IMR-90 (cell line): Measurements from ENCODE around the gene OR1J1. TPM values are rescaled to one million over a fixed set of nuclear protein-coding genes. Genes with fewer than 3 reads are reported as not detected.

Experiments
- ATAC-seq: fragments of 200-7000 bp; cut with Tn5 transposase; 2 replicates; pipeline ENCODE4 v1.9.1; 2020; ENCODE audit warnings: low read depth, mild to moderate bottlenecking, moderate library complexity
- BruUV-seq: library from RNA; stranded (reverse); fragments of 400-500 nt; replicated peaks from 2 replicates; lab custom pipeline; 2021; lab: Mats Ljungman, UMichigan
- CTCF ChIA-PET: fragments of 300-600 bp; formaldehyde crosslinking; extraction: SDS; loops from one replicate; lab custom pipeline; 2021; ENCODE audit warnings: antibody characterized with exemption; lab: Yijun Ruan, JAX
- POLR2A ChIA-PET: fragments of 300-600 bp; sonication (Branson Sonifier 250); formaldehyde crosslinking; loops from one replicate; lab custom pipeline; 2022; ENCODE audit warnings: antibody characterized with exemption; ENCODE audit not compliant: unreplicated experiment; lab: Charles Lee
- DNase-seq: peaks from one replicate; pipeline ENCODE4 v3.0.0; 2013
- H2AFZ ChIP-seq: replicated peaks from 2 replicates; pipeline ENCODE3; 2013; ENCODE audit warnings: low read length, mild to moderate bottlenecking; ENCODE audit not compliant: poor library complexity
- H2AK5ac ChIP-seq: 2 replicates; pipeline ENCODE4 v1.6.1; 2013; ENCODE audit warnings: low read depth, low read length, inconsistent platforms
- H2AK9ac ChIP-seq: replicated peaks from 2 replicates; pipeline ENCODE3; 2013; ENCODE audit warnings: mild to moderate bottlenecking, low read depth, low read length, moderate library complexity; ENCODE audit not compliant: poor library complexity
- H2BK120ac ChIP-seq: 2 replicates; pipeline ENCODE4 v1.6.1; 2013; ENCODE audit warnings: low read depth, low read length, inconsistent platforms
- H2BK15ac ChIP-seq: 3 replicates; pipeline ENCODE4 v1.6.1; 2013; ENCODE audit warnings: low read depth, low read length, inconsistent platforms
- H2BK20ac ChIP-seq: 2 replicates; pipeline ENCODE4 v1.6.1; 2013; ENCODE audit warnings: low read depth, mild to moderate bottlenecking, inconsistent platforms, low read length, moderate library complexity
- H2BK5ac ChIP-seq: 2 replicates; pipeline ENCODE4 v1.6.1; 2013; ENCODE audit warnings: mild to moderate bottlenecking, low read depth, low read length, inconsistent platforms; ENCODE audit not compliant: poor library complexity, severe bottlenecking
- H3K14ac ChIP-seq: replicated peaks from 2 replicates; pipeline ENCODE4 v1.6.1; 2013; ENCODE audit warnings: low read depth, low read length, inconsistent platforms
- H3K18ac ChIP-seq: 2 replicates; pipeline ENCODE4 v1.6.1; 2013; ENCODE audit warnings: low read depth, low read length, control low read depth
- H3K23ac ChIP-seq: 2 replicates; pipeline ENCODE4 v1.6.1; 2013; ENCODE audit warnings: low read depth, low read length, inconsistent platforms
- H3K27ac ChIP-seq: 2 replicates; pipeline ENCODE4 v1.5.1; 2013; ENCODE audit warnings: mild to moderate bottlenecking, control low read depth, low read length; ENCODE audit not compliant: insufficient read depth
- H3K27me3 ChIP-seq: 2 replicates; pipeline ENCODE4 v1.6.1; 2013; ENCODE audit warnings: low read length; ENCODE audit not compliant: control insufficient read depth, insufficient read depth
- H3K36me3 ChIP-seq: 2 replicates; pipeline ENCODE4 v1.6.1; 2013; ENCODE audit warnings: low read length, mixed read lengths; ENCODE audit not compliant: control insufficient read depth, insufficient read depth
- H3K4ac ChIP-seq: 2 replicates; pipeline ENCODE4 v1.6.1; 2013; ENCODE audit warnings: low read depth, low read length, inconsistent platforms
- H3K4me1 ChIP-seq: 2 replicates; pipeline ENCODE4 v1.6.1; 2013; ENCODE audit warnings: low read length, mixed read lengths; ENCODE audit not compliant: control insufficient read depth, insufficient read depth
- H3K4me2 ChIP-seq: 2 replicates; pipeline ENCODE4 v1.6.1; 2013; ENCODE audit warnings: low read depth, mild to moderate bottlenecking, control low read depth, low read length, moderate library complexity
- H3K4me3 ChIP-seq: 2 replicates; pipeline ENCODE4 v1.5.1; 2013; ENCODE audit warnings: low read depth, mild to moderate bottlenecking, control low read depth, low read length, moderate library complexity; ENCODE audit not compliant: insufficient read depth
- H3K56ac ChIP-seq: 2 replicates; pipeline ENCODE4 v1.6.1; 2013; ENCODE audit warnings: low read length, inconsistent platforms; ENCODE audit not compliant: insufficient read depth; ENCODE audit errors: extremely low read depth
- H3K79me1 ChIP-seq, 2 experiments: 2 replicates each; pipeline ENCODE4 v1.6.1; 2013; ENCODE audit warnings: low read length in 2 of 2, inconsistent platforms in 1 of 2, low read depth in 1 of 2
- H3K9ac ChIP-seq: 2 replicates; pipeline ENCODE4 v1.6.1; 2013; ENCODE audit warnings: low read depth, low read length, control low read depth
- H3K9me1 ChIP-seq: 2 replicates; pipeline ENCODE4 v1.6.1; 2013; ENCODE audit warnings: low read length, inconsistent platforms; ENCODE audit not compliant: insufficient read depth
- H3K9me3 ChIP-seq: 2 replicates; pipeline ENCODE4 v1.6.1; 2013; ENCODE audit warnings: low read length; ENCODE audit not compliant: control insufficient read depth, insufficient read depth
- H4K20me1 ChIP-seq: 2 replicates; pipeline ENCODE4 v1.6.1; 2013; ENCODE audit warnings: low read length, inconsistent platforms; ENCODE audit not compliant: insufficient read depth
- H4K5ac ChIP-seq: 2 replicates; pipeline ENCODE4 v1.6.1; 2013; ENCODE audit warnings: mild to moderate bottlenecking, low read depth, low read length, control low read depth
- H4K8ac ChIP-seq, 2 experiments: 2 replicates each; pipeline ENCODE4 v1.6.1; 2013; ENCODE audit warnings: low read depth in 2 of 2, low read length in 2 of 2, control low read depth in 1 of 2, inconsistent platforms in 1 of 2
- H4K91ac ChIP-seq: 2 replicates; pipeline ENCODE4 v1.6.1; 2013; ENCODE audit warnings: low read depth, low read length, inconsistent platforms; ENCODE audit not compliant: insufficient read depth
- CEBPB ChIP-seq: IDR thresholded peaks from 2 replicates; pipeline ENCODE4 v1.6.1; 2012; ENCODE audit warnings: low read depth, low read length, improper control_type of control experiment
- FOS ChIP-seq: fragments of 150-350 bp; IDR thresholded peaks from 2 replicates; pipeline ENCODE4 v1.6.1; 2016; ENCODE audit warnings: low read depth, low read length
- MAFK ChIP-seq: IDR thresholded peaks from 2 replicates; pipeline ENCODE4 v1.6.1; 2012; ENCODE audit warnings: low read depth, low read length, improper control_type of control experiment
- MAZ ChIP-seq: IDR thresholded peaks from 2 replicates; pipeline ENCODE4 v1.6.1; 2012; ENCODE audit warnings: low read depth, mild to moderate bottlenecking, low read length, improper control_type of control experiment, moderate library complexity, borderline replicate concordance
- NFE2L2 ChIP-seq: fragments of 150-350 bp; IDR thresholded peaks from 2 replicates; pipeline ENCODE4 v1.6.1; 2016; ENCODE audit warnings: low read depth, mild to moderate bottlenecking, low read length
- RAD21 ChIP-seq: IDR thresholded peaks from 2 replicates; pipeline ENCODE4 v1.6.1; 2012; ENCODE audit warnings: low read length, improper control_type of control experiment
- RFX5 ChIP-seq: IDR thresholded peaks from 2 replicates; pipeline ENCODE4 v1.8.0; 2012; ENCODE audit warnings: low read depth, mild to moderate bottlenecking, low read length, moderate library complexity
- SMC3 ChIP-seq: fragments of 150-350 bp; IDR thresholded peaks from 2 replicates; pipeline ENCODE4 v1.6.1; 2016; ENCODE audit warnings: low read depth, mild to moderate bottlenecking, antibody characterized with exemption, low read length, moderate library complexity
- WGBS, 2 experiments: methylation state at CpG; one replicate each; pipeline versions ENCODE4 v1.1.5 to v1.1.7; 2013; ENCODE audit warnings: missing lambda C conversion rate in 2 of 2; ENCODE audit not compliant: insufficient read length in 1 of 2; ENCODE audit errors: extremely low coverage in 2 of 2; 5-methylcytosine and 5-hydroxymethylcytosine counted together
- dilution Hi-C: fragments of 300-500 bp; cut with HindIII; formaldehyde crosslinking; loops from one replicate; pipeline ENCODE4 v1.14.3; 2018; ENCODE audit warnings: low sequenced_read_pairs; ENCODE audit not compliant: unreplicated experiment
- in situ Hi-C: fragments of 300-500 bp; cut with MboI; formaldehyde crosslinking; loops from 3 replicates; pipeline ENCODE4 v1.14.3; 2019; ENCODE audit warnings: low sequenced_read_pairs, inconsistent platforms, mixed read lengths
- intact Hi-C: fragments of 100-400 bp; cut with micrococcal nuclease; formaldehyde crosslinking; loops from 2 replicates; pipeline ENCODE4 v1.10.0; 2022
- polyA plus RNA-seq, 3 experiments: library from polyadenylated mRNA; depleted of rRNA; stranded (reverse); fragments of >200 nt; gene quantifications; 2 replicates each; pipeline ENCODE4 v1.2.3, GENCODE V29; 2012; ENCODE audit warnings: low replicate concordance in 1 of 3
- total RNA-seq: library from RNA; depleted of rRNA; stranded (reverse); fragments of >200 nt; gene quantifications from 2 replicates; pipeline ENCODE4 v1.2.3, GENCODE V29; 2012
- TF ChIP-seq, protein P1 (sequence below): conservative IDR thresholded peaks from 2 replicates; pipeline ENCODE4 v1.5.1; 2012; ENCODE audit warnings: mild to moderate bottlenecking, low read depth, low read length, improper control_type of control experiment
- TF ChIP-seq, protein P2 (sequence below): fragments of 150-350 bp; IDR thresholded peaks from 2 replicates; pipeline ENCODE4 v1.6.1; 2016; ENCODE audit warnings: low read depth, mild to moderate bottlenecking, low read length, moderate library complexity, borderline replicate concordance
- TF ChIP-seq, protein P3 (sequence below): fragments of 150-350 bp; IDR thresholded peaks from 2 replicates; pipeline ENCODE4 v1.6.1; 2017; ENCODE audit warnings: mild to moderate bottlenecking, antibody characterized with exemption, low read length, low read depth

The OR1J1 gene
- total and polyA plus RNA-seq, 2 of the 4 experiments (the other 2 are of a cell fraction) = not detected

DNA sequence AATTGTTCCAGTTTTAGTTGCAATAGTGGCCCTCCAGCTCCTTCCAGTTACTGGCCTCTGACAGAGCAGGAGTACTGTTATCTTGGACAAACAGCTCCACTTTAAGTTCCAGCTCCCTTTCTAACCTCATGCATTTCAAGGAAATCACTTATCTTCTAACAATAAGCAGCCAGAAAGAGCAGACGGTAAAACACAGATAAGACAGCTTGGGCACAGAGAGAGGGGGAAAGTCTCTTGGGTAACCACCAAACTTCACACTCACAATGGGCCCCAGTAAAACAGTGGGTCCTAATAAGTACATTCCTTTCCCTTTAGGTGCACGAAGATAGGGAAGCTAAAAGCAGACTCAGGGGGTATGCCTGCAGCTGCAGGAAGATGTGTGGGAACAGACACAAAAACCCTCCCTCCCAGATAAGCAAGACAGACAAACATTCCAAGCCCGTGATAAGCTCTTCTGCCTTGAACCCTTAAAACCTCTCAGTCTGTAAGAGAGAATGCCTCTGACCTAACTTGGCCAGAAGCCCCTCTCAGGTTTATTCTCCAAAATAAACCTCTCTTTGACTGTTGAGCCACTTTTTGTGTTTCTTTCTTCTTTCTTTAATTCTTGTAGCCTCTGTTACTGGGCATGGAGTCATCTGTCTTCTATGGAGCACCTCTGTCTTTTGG is 30.8 kb downstream of the OR1J1 start:
- intact Hi-C loops = no loop called here
- no peak overlapping the region for H2AFZ ChIP-seq
- ChIA-PET POLR2A (interaction anchor here (1.0 kb wide), 1 partner anchor 17 kb away, joined by 4 read pairs; no protein-coding TSS in a partner anchor), CTCF (interaction anchor here (0.6 to 1.6 kb wide), 3 partner anchors 322 to 371 kb away, joined by 3 read pairs; no protein-coding TSS in a partner anchor)
- no peaks in the 10 kb centered on the region for H3K27me3 ChIP-seq
- H4K91ac ChIP-seq = peak overlapping the region; percentile 44
- 0 out of 2 replicates have a peak overlapping the region, but pooled peaks have one; percentile 16 for H3K23ac ChIP-seq
- TF ChIP-seq CEBPB = peak; percentile 32; the same call in 1 of the 2 replicates
- no peak for TF ChIP-seq MAFK
- TF ChIP-seq, protein P1, sequence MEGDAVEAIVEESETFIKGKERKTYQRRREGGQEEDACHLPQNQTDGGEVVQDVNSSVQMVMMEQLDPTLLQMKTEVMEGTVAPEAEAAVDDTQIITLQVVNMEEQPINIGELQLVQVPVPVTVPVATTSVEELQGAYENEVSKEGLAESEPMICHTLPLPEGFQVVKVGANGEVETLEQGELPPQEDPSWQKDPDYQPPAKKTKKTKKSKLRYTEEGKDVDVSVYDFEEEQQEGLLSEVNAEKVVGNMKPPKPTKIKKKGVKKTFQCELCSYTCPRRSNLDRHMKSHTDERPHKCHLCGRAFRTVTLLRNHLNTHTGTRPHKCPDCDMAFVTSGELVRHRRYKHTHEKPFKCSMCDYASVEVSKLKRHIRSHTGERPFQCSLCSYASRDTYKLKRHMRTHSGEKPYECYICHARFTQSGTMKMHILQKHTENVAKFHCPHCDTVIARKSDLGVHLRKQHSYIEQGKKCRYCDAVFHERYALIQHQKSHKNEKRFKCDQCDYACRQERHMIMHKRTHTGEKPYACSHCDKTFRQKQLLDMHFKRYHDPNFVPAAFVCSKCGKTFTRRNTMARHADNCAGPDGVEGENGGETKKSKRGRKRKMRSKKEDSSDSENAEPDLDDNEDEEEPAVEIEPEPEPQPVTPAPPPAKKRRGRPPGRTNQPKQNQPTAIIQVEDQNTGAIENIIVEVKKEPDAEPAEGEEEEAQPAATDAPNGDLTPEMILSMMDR = no peak
- TF ChIP-seq RAD21 = no peak; the same call in 1 of the 2 replicates
- 0 out of 2 replicates have a peak, but pooled peaks have one; percentile 20 for TF ChIP-seq MAZ
- no peak for TF ChIP-seq RFX5
- TF ChIP-seq NFE2L2 = no peak
- TF ChIP-seq, protein P2, sequence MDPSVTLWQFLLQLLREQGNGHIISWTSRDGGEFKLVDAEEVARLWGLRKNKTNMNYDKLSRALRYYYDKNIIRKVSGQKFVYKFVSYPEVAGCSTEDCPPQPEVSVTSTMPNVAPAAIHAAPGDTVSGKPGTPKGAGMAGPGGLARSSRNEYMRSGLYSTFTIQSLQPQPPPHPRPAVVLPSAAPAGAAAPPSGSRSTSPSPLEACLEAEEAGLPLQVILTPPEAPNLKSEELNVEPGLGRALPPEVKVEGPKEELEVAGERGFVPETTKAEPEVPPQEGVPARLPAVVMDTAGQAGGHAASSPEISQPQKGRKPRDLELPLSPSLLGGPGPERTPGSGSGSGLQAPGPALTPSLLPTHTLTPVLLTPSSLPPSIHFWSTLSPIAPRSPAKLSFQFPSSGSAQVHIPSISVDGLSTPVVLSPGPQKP = no peak
- TF ChIP-seq, protein P3, sequence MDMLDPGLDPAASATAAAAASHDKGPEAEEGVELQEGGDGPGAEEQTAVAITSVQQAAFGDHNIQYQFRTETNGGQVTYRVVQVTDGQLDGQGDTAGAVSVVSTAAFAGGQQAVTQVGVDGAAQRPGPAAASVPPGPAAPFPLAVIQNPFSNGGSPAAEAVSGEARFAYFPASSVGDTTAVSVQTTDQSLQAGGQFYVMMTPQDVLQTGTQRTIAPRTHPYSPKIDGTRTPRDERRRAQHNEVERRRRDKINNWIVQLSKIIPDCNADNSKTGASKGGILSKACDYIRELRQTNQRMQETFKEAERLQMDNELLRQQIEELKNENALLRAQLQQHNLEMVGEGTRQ = no peak
- TF ChIP-seq SMC3 = no peak
- no peak for TF ChIP-seq FOS
- dilution Hi-C loops = no loop called here
- peak overlapping the region; percentile 60; the same call in 1 of the 2 replicates for H3K27ac ChIP-seq
- H3K56ac ChIP-seq = no peak overlapping the region
- in situ Hi-C loops = no loop called here
- BruUV-seq = no TSS peak
- peak overlapping the region; percentile 67 for H3K4ac ChIP-seq
- H3K14ac ChIP-seq = peak overlapping the region; percentile 67
- peak overlapping the region; percentile 72; the same call in 1 of the 2 replicates for H3K18ac ChIP-seq
- ATAC-seq (no peak), DNase-seq (peak; percentile 92)
- no peak overlapping the region for H3K4me2 ChIP-seq
- H3K9me1 ChIP-seq = peaks cover 18% of the 10 kb centered on the region
- H3K36me3 ChIP-seq = no peaks in the 10 kb centered on the region
- no peak overlapping the region for H2AK9ac ChIP-seq
- peak overlapping the region; percentile 99 for H2BK20ac ChIP-seq
- H3K4me3 ChIP-seq = no peak overlapping the region
- peak overlapping the region; percentile 12 to 81; a peak in 1 of 4 replicates for H4K8ac ChIP-seq
- H2BK120ac ChIP-seq = peak overlapping the region; percentile 99
- H3K9ac ChIP-seq = no peak overlapping the region
- WGBS, 2 experiments = 14% methylated on average over 1 of the region's 3 CpGs; no CpG with 5 or more reads in 1 of the 2 experiments
- H4K20me1 ChIP-seq = no peaks in the 10 kb centered on the region
- peak overlapping the region; percentile 69; the same call in 2 of the 3 replicates for H2BK15ac ChIP-seq
- H2AK5ac ChIP-seq = peak overlapping the region; percentile 69
- H3K9me3 ChIP-seq = peaks cover 6% of the 10 kb centered on the region
- H3K79me1 ChIP-seq = no peaks in the 10 kb centered on the region
- H3K4me1 ChIP-seq = peaks cover 16% of the 10 kb centered on the region
- H2BK5ac ChIP-seq = peak overlapping the region; percentile 97
- H4K5ac ChIP-seq = no peak overlapping the region
